HG02870 (cell line): Measurements from ENCODE around the gene HDAC4.

ENCODE experiments used
- ATAC-seq: cut with Tn5 transposase; IDR thresholded peaks from one replicate; pipeline ENCODE4 v1.9.1; 2021; ENCODE audit warnings: mild to moderate bottlenecking, moderate library complexity; ENCODE audit not compliant: unreplicated experiment

Gene HDAC4

DNA sequence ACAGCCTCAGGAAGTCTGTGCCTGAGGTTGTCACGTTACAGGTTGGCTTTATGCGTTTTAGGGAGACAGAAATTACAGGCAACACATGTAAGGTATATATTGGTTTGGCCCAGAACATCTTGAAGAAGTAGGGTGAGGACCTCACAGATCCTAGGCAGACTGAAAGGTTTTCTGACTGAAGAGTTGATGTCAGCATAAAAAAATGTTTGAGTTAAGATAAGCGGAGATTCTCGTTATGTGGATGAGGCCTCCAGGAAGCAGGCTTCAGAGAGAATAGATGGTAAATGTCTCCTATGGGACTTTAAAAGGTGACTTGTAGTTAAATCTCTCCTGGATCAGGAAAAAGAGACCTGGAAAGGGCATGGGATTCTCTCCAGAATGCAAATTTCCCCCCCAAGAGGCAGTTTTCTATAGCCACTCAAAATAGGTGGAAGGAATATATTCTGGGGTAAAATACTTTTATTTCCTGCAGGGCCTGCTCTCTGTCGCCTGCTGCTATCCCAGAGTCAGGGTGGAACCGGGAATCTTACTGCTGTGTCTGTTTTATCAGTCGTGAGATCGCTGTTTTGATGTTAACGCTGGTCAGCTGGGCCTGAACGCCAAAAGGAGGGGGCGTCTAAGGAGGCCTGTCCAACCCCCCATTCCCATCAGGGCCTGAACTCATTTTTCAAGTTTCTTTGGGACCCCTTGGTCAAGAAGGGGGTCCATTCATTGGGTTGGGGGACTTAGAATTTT is 171.1 kb downstream of the HDAC4 start:
- ATAC-seq, result no peak

- ATAC-seq, result no peak
Measured at GRCh38 chr2:239227661-239228371, 173.0 kb downstream of the HDAC4 start.

- ATAC-seq, result no peak
Measured at GRCh38 chr2:239226677-239227581, 173.9 kb downstream of the HDAC4 start.

- ATAC-seq, result no peak
Measured at GRCh38 chr2:239225871-239226561, 174.8 kb downstream of the HDAC4 start.

DNA sequence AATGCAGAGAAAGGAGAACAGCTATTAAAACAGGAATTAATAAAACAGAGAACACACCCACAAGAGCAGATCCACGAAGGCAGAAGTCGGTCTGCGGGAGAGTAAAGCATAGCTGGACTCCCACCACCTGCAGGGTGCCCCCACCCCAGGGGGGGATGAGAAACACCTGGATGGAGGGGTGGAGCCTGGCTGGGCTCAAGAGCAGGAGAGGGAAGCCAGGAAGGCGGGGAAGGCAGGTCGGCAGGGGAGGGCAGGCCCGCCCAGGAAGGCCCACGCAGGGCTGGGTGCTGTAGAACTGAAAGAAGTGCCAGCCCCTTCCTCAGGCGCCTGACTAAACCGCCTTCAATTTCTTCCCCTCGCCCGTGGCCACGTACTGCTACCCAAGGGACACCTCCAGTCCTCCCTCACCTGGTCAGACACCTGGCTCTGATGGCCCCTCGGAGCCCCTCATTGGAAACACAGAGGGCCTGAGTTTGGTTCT is 175.4 kb downstream of the HDAC4 start:
- ATAC-seq, result no peak

DNA sequence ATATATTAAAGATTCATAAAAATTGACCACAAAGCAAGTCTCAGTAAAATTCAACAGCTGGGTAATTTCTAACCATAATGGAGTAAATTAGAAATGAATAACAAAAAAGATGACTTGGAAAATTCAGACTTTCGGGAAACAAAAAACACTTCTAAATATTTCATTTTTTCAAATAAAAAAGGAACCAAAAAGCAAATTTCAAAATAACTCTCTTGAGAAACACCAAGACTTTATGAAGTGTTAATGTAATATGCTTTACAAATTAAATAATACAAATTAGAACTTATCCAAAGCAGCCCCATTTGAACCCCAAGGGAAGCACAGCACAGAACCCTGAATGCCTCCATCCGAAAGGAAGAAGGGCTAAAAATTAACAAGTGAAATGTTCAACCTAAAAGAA is 175.9 kb downstream of the HDAC4 start:
- no peak for ATAC-seq

DNA sequence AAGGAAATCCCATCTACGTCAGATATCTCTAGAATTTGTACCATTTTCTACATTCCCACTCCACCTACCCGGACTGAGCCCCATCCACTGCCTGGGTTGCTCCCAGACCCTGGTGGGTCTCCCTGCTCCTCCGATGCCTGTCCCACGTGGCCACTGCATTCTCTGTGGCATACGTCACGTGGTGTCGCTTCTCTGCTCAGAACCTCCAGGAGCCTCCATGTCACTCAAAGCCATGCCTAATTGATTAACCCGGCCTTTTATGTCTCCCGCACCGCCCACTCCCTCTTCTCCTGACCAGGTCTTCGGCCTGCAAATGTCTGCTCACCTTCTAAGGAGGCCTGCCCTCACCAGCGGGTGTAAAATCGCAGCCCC is 176.6 kb downstream of the HDAC4 start:
- ATAC-seq, result no peak

- ATAC-seq, result no peak
Measured at GRCh38 chr2:239223310-239224198, 177.3 kb downstream of the HDAC4 start.

GRCh38 chr2:239222706-239223309 is 178.0 kb downstream of the HDAC4 start:
- ATAC-seq, result no peak

DNA sequence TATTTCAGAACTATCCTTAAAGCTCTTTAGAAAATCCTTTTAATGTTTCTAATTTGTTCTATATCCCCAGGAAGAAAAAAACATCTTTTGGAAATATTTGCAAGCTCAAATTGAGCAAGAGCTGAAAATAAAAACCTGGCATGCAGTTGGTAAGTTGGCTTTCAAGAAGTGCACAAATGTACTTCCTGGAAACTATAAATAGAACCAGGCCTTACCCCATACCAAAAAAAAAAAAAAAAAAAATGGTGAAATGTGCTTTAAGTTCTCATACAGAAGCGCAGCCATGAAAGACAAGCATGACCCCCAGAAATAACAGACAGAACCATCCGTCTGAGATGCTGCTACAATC is 178.5 kb downstream of the HDAC4 start:
- no peak for ATAC-seq

DNA sequence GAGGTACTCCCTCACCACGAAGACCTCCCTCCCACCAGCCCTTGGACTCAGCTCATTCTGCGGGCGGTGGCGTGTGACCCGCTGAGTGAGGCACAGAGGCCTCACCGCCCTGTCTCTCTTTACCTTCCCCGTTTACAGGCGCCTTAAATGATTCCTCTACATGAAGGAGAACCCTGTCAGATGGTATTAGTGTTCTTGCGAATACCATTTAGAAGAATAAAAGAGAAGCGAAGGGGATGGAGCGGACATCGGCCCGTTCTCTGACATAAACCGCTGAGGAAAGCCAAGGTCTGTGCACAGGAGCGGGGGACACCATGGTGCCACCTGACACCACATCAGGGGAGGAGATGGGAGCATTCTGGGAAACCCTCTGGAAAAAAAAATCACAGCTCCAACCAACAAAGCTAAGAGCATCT is 179.8 kb downstream of the HDAC4 start:
- ATAC-seq, result no peak

- no peak for ATAC-seq
Measured at GRCh38 chr2:239220341-239220740, 180.5 kb downstream of the HDAC4 start.

- ATAC-seq, result no peak
Measured at GRCh38 chr2:239216614-239217273, 184.1 kb downstream of the HDAC4 start.

DNA sequence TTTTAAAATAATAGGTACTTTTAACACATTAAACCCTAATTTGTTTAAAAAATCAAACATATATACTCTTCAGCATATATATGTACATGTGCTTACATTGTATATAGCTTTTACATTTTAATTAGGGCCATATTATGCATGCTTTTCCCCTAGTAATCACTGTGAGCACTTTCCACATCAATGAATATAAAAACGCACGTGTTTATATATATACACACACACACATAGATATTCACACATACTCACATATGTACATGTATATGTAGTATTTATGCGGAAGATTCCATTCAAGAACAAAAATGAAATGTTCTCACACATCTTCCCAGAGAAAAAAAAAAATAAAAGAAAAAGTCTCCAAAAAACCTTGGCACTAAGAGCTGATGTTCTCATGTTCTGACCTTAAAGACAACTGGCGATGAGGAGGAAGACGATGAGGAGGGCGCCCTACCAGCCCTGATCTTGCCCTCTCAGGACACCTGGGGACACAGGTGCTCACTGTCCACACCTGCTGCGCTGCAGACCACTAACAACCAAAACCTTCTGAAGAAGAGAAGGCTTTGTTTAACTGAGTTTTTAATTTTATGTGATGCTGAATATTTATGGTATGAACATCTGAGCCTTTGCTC is 184.7 kb downstream of the HDAC4 start:
- ATAC-seq, result no peak

- ATAC-seq, result no peak
Measured at GRCh38 chr2:239215136-239215925, 185.5 kb downstream of the HDAC4 start.

GRCh38 chr2:239214725-239215124 is 186.1 kb downstream of the HDAC4 start:
- ATAC-seq, result no peak

DNA sequence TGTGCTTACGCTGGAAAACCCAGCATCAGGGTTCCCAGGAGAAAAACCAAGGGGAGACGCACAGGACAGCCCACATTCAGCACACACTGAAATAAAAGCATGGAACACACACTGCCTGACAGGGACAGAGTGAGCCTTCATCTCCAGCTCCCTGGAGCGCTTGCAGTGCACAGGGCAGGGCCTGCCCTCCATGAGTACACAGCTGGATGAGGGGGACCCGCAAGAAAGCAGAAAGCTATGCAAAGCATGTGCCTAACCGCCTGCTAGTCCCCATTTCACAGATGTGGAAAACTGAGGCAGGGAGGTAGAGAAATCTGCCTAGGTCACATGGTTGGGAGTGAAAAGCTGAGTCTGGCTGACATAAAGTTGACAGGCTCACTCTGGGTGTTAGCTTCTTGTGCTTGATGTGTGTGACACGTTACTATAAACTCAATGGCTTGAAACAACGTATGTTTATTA is 187.1 kb downstream of the HDAC4 start:
- no peak for ATAC-seq
